Stromal cell of bone marrow (primary cell): ENCODE data around the gene MMP2.

Experiments used
- DNase-seq: peaks from one replicate; pipeline ENCODE4 v3.0.0-alpha.2; 2012; ENCODE audit warnings: low read depth

The MMP2 gene

DNA sequence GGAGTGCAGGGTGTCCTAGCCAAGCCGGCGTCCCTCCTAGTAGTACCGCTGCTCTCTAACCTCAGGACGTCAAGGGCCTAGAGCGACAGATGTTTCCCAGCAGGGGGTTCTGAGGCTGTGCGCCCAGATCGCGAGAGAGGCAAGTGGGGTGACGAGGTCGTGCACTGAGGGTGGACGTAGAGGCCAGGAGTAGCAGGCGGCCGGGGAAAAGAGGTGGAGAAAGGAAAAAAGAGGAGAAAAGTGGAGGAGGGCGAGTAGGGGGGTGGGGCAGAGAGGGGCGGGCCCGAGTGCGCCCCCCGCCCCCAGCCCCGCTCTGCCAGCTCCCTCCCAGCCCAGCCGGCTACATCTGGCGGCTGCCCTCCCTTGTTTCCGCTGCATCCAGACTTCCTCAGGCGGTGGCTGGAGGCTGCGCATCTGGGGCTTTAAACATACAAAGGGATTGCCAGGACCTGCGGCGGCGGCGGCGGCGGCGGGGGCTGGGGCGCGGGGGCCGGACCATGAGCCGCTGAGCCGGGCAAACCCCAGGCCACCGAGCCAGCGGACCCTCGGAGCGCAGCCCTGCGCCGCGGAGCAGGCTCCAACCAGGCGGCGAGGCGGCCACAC lies at the start of gene MMP2:
Gene MMP2, plus strand, starts transcription at position 372 of the 603 bp plus-strand sequence. CDS start 282 bp downstream, outside the sequence.
- peak; percentile 77 for DNase-seq

GRCh38 chr16:55433030-55433429 lies 46.0 kb upstream of the MMP2 start:
- no peak for DNase-seq

DNA sequence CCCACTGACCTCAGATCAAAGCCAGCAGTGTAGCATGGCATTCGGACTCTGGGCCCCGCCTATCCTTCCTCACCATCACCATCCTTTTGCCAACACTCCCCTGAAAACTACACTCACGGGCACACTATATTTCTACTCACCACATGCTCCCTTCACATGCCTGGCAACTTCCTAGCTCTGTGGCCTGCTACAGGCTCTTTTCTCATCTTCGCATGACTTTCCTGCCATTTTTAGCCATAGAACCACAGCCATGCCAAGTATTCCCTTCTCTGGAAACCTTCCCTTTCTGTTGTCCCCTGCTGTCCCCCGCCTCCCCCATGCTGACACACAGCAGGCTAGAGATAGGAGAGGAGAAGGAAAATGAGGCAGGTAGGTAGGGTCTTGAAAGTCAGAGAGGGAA lies 45.5 kb upstream of the MMP2 start:
- DNase-seq = no peak

DNA sequence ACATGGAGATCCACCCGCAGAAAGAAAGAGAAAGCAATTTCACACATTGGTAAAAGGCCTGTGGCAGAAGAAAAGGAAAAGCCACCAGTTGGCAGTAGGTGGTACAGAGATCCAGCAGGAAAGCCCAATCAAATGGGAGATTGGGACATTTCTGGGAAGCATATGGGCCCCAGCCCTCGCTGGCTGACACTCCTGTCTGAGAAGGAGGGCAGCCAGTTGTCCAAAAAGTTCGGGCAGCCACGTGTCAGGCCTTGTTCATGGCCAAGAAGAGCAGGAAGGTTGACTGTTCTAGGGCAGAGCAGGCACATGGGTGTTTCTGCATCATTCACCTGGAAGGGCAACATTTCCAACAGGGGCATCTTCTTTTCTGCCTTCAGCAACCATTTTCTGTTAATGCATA lies 45.0 kb upstream of the MMP2 start:
- DNase-seq = no peak

- DNase-seq = no peak
Measured at GRCh38 chr16:55435387-55435786, 43.6 kb upstream of the MMP2 start.

DNA sequence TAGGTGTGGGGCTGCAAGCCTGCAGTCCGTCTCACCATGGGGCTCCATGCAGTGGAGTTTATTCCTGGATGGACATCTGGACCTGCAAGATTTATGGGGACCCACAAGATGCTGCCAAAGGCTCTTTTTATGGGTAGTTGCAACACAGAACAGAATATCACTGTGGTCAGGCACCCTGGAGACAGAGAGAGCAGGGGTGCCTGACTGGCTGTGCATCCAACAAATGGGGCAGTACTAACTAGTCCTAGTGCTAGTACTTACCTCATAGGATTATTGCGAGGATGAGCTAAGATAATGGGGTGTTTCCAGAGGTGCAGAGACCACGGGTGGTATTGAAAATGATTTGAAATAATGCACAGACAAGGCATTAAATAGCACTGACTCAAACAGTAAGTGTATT lies 42.4 kb upstream of the MMP2 start:
- no peak for DNase-seq

- DNase-seq = peak; percentile 71
Measured at GRCh38 chr16:55437625-55438024, 41.4 kb upstream of the MMP2 start.

DNA sequence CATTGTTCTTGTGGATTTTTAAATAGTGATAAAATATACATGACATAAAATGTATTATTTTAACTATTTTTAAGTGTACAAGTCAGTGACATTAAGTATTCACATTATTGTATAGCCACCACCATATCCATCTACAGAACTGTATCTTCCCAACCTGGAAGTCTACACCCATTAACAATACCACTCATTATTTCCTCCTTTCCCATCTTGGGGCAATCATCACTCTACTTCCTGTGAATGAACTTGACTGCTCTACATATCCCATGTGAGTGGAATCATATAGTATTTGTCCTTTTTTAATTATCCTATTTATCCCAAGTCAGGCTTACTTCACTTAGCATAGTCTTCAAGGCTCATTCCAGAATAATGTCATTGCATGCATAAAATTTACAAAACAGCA lies 40.7 kb upstream of the MMP2 start:
- no peak for DNase-seq

GRCh38 chr16:55439101-55439690 lies 39.8 kb upstream of the MMP2 start:
- DNase-seq = no peak

- DNase-seq = no peak
Measured at GRCh38 chr16:55443434-55444346, 35.3 kb upstream of the MMP2 start.

GRCh38 chr16:55444754-55445485 lies 34.1 kb upstream of the MMP2 start:
- DNase-seq = no peak

DNA sequence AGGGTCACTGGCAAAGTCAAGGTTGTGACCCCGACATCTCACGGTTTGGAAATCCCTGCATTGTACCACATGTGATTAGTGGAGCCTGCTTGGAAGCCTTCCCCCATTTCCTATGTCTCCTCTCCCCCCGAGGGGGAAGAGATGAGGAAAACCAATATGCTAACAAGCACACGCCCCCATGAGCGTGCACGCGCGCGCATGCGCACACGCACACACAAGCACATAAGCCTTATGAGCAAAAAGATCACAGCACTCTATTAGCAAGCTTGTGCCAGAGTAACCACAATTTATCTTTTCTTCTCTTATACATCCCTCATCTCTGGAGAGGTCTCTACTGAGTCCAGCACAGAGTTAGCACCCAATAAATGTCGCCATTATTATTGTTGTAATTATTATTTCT lies 31.8 kb upstream of the MMP2 start:
- DNase-seq = no peak

DNA sequence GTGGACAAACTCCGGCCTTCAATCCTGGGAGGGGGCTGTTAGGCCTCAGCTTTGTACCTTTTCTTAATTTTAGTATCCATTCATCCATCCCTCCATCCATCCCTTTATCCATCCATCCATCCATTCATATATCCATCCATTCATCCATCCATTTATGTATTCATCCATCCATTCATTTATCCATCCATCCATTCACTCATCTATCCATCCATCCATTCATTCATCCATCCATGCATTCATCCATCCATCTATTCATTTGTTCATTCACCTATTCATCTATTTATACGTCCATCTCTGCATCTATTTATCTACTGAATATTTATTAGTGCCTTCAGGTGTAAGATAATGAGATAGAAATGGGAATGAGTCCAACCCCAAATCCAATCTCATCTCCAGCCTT lies 26.0 kb upstream of the MMP2 start:
- no peak for DNase-seq

GRCh38 chr16:55453909-55454308 lies 25.1 kb upstream of the MMP2 start:
- no peak for DNase-seq

DNA sequence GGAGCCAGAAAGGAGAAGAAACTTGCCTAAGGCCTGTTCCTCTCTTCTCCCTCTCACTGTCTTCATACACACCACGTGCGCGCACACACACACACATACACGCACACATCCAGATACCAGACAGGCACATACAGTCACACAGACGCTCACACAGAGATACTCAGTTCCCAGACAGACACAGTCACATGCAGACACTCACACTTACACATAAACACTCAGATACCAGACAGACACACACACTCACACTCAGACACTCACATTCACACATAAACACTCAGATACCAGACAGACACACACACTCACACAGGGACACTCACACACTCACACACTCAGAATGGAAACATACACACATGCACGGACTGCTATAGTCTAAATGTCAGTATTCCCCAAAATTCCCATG lies 24.1 kb upstream of the MMP2 start:
- DNase-seq = no peak

DNA sequence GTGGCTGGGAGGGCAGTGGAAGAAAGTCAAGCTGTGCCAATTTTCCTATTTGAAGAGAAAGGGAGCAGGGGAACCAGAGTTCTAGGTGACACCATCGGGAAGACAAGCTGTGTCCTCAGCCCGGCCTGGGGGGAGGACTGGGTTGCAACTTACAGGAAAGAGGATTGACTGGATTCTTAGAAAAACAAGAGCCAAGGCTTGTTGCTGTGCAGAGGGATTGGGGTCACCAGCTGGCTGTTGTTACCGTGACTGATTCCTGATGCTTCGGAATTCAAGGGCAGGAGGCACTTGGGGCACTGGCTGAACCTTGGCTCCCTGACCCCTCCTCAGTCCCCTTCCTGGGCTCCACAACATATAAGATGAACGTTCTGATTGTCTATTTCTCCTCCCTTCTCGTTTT lies 16.8 kb upstream of the MMP2 start:
- no peak for DNase-seq

GRCh38 chr16:55464375-55464774 lies 14.6 kb upstream of the MMP2 start:
- DNase-seq = no peak

DNA sequence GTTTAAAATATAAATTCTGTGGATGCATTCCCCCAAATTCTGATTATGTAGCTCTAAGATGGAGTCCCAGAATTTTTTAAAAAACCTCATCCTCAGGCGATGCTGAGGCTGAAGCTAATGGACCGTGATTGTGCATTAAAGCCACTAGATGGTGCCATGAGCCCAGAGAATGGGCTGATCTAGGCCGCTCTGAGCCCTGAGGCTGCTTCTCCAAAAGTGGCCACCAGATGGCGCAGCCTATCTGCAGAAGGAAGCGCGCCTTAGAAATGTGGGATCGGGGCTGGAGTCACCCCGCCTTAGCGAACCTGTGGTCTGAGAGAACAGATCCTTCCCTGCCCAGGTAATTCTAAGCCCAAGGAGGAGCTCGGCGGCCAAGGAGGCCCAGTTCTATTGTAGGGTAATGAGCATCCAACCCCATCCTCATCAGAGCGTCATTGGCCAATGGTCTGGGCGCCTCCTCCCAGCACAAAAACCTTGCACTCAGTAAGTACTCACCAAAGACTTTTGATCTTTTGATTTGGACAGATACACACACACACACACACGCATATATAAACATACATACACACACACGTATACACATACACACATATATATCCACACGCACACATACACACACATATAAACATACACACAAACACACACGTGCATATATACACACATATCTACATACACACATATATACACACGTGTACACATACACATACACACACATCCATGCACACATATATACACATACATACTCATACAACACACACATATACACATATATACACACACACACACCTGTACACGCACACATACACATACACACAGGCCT lies 13.7 kb upstream of the MMP2 start:
- peak; percentile 65 for DNase-seq

- DNase-seq = no peak
Measured at GRCh38 chr16:55466209-55466608, 12.8 kb upstream of the MMP2 start.

- DNase-seq = no peak
Measured at GRCh38 chr16:55467898-55468297, 11.1 kb upstream of the MMP2 start.

- no peak for DNase-seq
Measured at GRCh38 chr16:55468352-55468990, 10.5 kb upstream of the MMP2 start.
